Measurements from ENCODE around the gene MRPL55.

The MRPL55 gene

DNA sequence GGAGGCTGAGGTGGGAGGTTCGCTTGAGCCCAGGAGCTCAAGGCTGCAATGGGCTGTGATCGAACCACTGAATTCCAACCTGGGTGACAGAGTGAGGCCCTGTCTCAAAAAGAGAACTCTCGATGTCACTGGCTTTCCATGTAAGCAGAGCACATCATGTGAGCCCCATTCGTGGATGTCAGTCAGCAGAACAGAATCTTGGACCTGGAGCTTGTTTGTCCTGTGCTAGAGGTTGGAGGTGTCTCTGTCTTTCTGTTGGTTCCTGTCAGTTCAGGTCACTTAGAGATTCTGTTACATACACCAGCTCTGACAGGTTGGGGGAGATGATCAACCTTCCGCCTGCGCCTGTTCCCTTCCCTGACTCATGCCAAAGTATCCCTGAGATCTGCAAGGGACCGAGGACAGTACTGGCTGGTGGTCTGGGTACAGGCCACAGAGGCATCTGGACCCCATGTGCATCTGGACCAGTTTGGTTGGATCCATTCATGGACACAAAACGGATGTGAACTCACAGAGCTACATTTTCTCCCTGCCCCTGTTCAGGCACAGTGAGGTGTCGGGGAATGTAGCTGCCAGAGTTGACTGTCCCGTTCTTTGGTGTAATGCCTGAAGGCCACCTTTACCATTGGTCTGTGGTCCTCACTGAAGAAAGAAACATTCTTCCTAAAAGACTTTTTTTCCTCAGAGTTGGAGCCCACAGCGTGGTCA is 16.6 kb downstream of the MRPL55 start:
- H3K4me3 ChIP-seq (ENCODE audit: low read depth, low read length): no peak overlapping the region
- no peak for DNase-seq (ENCODE audit: low read depth, low spot score)
- POLR2A ChIA-PET: interaction anchor here (1.3 kb wide), 1 partner anchor 10 kb away, joined by 3 read pairs; no protein-coding TSS in a partner anchor
- CTCF ChIA-PET: interaction anchor here (1.1 to 1.6 kb wide), 5 partner anchors 8 to 125 kb away, joined by 3 to 6 read pairs (median 3); no protein-coding TSS in a partner anchor
- TF ChIP-seq, protein P1, sequence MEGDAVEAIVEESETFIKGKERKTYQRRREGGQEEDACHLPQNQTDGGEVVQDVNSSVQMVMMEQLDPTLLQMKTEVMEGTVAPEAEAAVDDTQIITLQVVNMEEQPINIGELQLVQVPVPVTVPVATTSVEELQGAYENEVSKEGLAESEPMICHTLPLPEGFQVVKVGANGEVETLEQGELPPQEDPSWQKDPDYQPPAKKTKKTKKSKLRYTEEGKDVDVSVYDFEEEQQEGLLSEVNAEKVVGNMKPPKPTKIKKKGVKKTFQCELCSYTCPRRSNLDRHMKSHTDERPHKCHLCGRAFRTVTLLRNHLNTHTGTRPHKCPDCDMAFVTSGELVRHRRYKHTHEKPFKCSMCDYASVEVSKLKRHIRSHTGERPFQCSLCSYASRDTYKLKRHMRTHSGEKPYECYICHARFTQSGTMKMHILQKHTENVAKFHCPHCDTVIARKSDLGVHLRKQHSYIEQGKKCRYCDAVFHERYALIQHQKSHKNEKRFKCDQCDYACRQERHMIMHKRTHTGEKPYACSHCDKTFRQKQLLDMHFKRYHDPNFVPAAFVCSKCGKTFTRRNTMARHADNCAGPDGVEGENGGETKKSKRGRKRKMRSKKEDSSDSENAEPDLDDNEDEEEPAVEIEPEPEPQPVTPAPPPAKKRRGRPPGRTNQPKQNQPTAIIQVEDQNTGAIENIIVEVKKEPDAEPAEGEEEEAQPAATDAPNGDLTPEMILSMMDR (IDR thresholded peaks at IDR 0.05; ENCODE audit: insufficient read depth, low read length, missing control alignments): no peak

DNA sequence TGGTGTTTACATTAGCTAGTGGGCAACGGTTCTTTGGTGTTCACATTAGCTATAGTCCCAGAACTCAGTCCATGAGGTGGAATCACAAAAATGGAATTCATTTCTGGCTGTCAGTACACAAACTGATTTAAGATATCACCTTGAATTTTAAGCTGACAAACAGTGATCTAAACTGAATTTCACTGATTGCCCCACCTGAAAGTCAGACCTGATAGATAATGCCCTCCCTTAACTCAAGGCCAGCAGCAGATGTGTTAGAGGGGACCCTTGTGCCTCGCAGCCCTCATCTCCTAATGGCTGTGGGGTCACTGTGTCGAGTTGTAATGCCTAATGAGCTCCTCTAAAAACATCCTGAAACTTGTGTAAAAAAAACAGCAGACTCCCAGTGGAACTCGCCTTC is 18.0 kb downstream of the MRPL55 start:
- no peak for DNase-seq (ENCODE audit: low read depth, low spot score)
- H3K4me3 ChIP-seq (ENCODE audit: low read depth, low read length): no peak overlapping the region
- ChIA-PET POLR2A (interaction anchor here (0.9 to 1.3 kb wide), 3 partner anchors 8 to 92 kb away, joined by 3 to 4 read pairs (median 3); partner anchors contain the start of gene ARF1), CTCF (interaction anchor here (1.1 to 1.6 kb wide), 2 partner anchors 11 to 127 kb away, joined by 3 to 6 read pairs; no protein-coding TSS in a partner anchor)
- TF ChIP-seq, protein P1 (IDR thresholded peaks at IDR 0.05; ENCODE audit: insufficient read depth, low read length, missing control alignments): no peak

DNA sequence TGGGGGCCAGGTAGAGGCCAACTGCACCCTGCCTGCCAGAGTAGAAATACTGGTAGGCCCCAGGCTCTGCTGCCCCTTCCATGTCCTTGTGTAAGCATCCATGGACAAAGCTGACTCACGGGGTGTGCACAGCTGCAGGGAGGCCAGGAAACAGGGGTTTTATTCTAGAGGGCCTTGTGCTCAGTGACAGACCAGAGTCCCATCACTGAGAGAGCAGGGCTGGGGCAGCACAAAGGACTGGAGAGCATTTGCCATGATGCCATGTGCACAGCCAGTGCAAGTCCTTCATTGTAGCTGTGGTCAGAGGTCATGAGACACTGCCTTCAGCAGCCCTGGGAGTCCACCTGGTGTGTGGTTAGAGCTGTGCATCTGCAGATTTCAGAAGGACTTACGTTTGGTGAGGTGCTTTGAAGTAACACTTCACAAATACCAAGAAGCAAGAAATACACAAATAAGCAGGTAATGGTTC is 18.5 kb downstream of the MRPL55 start:
- DNase-seq (ENCODE audit: low read depth, low spot score): no peak
- no peak overlapping the region for H3K4me3 ChIP-seq (ENCODE audit: low read depth, low read length)
- ChIA-PET CTCF (no interaction called here), POLR2A (interaction anchor here (0.9 to 1.3 kb wide), 3 partner anchors 8 to 91 kb away, joined by 3 to 4 read pairs (median 3); partner anchors contain the start of gene ARF1)
- TF ChIP-seq, protein P1 (IDR thresholded peaks at IDR 0.05; ENCODE audit: insufficient read depth, low read length, missing control alignments): no peak

DNA sequence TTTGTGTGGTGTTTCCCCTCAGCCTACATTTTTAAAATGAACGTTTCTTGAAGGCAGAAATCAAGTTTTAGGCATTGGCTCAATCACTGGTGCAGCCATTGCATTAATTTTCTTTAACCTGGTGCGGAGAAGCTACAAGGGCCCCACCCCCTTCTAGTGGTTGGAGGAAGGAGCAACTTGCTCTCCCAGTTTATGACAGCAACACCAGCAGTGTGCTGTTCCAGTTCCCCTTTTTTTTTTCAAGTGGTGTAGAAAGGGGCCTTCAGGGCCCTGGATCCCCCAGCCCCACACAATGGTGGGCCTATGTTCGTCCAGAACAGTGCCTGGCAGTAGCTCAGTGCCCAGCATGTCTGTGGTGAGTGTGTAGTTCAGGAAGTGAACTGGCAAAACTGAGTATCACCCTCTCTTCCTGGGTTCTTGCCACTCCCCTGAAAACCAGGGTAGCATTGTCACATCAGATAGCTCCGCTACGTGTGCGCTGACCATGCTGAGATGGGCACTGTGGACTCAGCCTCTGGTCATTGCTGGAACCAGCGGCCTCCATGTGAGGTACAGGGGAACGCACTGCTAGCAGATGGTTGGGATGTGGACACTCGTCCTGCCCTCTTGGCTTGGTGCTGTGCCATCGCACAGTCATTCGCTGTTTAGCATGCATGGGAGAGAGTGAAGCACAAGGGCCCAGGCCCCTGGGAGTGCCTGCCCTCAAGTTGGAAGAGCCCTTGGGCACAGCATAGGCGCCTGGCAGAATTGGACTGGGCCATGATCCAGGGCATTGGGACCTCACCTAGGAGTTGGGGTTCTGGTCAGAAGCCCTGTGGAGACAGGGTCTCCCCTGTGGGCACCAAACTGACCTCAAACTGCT is 19.3 kb downstream of the MRPL55 start:
- TF ChIP-seq, protein P1 (IDR thresholded peaks at IDR 0.05; ENCODE audit: insufficient read depth, low read length, missing control alignments): no peak
- H3K4me3 ChIP-seq (ENCODE audit: low read depth, low read length): no peak overlapping the region
- ChIA-PET POLR2A (interaction anchor here (1.3 kb wide), 1 partner anchor 7 kb away, joined by 4 read pairs; the partner anchor contains the start of gene ARF1), CTCF (interaction anchor here (0.6 to 1.7 kb wide), 3 partner anchors 29 to 1875 kb away, joined by 3 to 4 read pairs (median 3); no protein-coding TSS in a partner anchor)
- DNase-seq (ENCODE audit: low read depth, low spot score): no peak

DNA sequence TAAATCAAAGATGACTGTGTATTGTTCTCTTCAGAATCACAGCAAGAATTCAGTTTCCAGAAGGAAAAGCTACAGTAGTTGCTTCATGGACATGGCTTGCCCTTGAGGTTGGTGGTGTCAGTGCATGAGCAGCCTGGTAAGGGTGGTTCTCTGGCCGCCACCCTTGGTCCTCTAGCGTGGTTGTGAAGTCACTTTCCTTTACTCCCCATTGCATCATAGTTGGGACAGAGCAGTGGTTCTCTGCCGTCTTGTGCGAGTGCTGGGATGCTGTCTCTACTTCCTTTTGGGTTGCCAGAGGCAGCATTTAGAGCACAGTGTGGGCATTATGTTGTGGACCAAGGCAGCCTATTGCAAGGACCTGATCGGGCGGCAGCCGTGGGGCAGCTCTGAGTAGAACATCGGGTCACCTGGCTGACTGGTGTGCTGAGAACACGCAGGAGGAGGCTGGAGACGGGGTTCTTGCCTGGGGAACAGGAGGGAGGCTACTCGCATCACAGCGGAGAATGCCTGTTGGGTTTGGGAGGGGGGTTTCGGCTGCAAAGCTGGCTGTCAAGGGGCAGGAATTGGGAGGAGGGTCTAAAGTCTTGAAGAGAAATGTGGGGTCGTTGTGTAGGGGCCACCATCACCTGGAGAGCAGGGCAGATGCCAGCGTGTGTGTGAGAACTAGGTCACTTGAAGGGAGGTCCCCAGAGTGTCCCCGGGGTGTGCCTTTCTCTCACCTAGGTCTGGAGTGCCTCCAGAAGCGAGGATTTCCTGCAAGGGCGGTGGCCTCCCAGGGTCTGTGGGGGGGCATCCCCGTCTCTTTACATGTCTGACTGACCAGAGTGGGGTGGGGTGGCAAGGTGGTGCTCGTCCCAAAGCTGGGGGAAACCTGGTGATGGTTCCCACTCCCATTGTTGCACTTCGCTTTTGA is 20.3 kb downstream of the MRPL55 start:
- TF ChIP-seq, protein P1 (IDR thresholded peaks at IDR 0.05; ENCODE audit: insufficient read depth, low read length, missing control alignments): no peak
- CTCF ChIA-PET: interaction anchor here (0.6 to 3.1 kb wide), 3 partner anchors 29 to 326 kb away, joined by 3 to 8 read pairs (median 4); no protein-coding TSS in a partner anchor
- POLR2A ChIA-PET: interaction anchor here (1.8 kb wide), 1 partner anchor 13 kb away, joined by 4 read pairs; no protein-coding TSS in a partner anchor
- DNase-seq (ENCODE audit: low read depth, low spot score): no peak
- no peak overlapping the region; the same call in 1 of the 2 replicates for H3K4me3 ChIP-seq (ENCODE audit: low read depth, low read length)
